T-helper 2 cell (primary cell): ENCODE results near the gene DRAP1.
"Not testable (repeated sequence)": the region's sequence is repeated elsewhere in the genome, so short reads cannot be mapped to it uniquely, and the experiment has no call there.

Source experiments
- DNase-seq, 5 experiments: peaks; one replicate each; pipeline versions ENCODE4 v3.0.0 to v3.0.0-alpha.2; 2012 to 2022

DRAP1 gene

DNA sequence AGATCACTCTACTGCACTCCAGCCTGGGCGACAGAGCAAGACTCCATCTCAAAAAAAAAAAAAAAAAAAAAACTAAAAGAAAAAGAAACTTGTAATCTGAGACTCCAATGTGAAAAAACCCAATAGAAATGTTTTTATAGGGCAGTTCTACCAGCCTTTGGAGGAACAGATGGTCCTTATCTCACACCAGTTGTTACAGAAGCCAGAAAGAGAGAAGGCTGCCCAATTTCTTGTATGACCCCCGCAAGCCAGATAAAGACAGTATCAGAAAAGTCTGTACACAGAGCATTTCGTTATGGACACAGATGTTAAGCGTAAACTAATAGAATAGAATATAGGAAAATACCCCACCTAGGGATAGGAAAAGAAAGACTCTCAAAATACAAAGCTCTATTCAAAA, 14.8 kb downstream of the DRAP1 start:
- no peak for DNase-seq

DNA sequence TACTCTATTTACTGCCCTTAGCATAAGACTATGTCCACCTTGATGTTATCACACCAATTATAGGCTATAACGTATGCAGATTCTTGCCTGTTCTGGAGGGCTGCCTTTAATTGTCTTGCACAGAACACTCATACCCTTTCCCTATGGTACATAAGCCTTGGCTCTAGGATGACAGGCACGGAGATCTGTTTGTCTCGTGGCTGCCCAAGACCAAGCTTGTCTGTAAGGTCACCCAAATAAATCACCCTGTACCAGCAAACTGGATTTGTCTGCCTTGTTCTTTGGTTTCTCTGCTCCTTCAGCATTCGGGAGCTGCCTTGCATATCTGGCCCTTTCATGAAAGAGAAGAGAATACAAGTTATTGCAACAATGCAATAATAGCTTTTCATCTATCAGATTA, 18.5 kb downstream of the DRAP1 start:
- DNase-seq: no peak

DNA sequence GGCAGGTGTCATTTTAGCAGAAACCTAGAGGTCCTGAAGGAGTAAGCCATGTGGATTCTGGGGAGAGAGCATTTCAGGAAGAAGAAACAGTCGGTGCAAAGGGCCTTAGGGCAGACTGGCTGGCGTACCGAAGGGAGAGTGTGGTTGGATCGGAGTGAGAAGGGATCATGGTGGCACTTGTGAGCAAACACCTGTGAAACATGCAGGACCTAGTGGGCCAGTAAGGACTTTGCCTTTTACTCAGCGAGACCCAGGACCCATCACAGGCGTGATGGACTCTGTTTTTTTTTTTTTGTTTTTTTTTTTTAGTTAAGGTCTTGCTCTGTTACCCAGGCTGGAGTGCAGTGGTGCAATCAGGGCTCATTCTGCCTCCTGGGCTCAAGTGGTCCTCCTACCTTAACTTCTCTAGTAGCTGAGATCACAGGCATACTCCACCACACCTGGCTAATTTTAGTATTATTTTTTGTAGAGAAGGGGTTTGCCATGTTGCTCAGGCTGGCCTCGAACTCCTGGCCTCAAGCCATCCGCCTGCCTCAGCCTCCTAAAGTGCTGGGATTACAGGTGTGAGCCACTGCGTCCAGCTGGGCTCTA, 22.6 kb downstream of the DRAP1 start:
- no peak for DNase-seq

DNA sequence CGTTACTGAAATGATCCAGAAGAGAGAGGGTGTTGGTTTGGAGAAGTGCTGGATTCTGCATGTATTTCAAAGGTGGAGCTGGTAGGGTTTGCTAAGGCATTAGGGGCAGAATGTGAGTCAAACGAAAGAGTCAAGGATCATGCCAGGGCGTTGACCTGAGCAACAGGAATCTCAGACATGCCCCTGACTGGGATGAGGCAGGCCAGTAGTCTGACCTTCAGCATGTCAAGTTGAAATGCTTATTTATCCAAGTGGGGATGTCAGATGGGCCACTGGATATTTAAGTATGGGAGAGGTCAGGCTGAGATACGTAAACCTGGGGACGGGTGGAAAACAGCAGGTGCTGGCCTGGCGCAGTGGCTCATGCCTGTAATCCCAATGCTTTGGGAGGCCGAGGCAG, 23.3 kb downstream of the DRAP1 start:
- no peak for DNase-seq

DNA sequence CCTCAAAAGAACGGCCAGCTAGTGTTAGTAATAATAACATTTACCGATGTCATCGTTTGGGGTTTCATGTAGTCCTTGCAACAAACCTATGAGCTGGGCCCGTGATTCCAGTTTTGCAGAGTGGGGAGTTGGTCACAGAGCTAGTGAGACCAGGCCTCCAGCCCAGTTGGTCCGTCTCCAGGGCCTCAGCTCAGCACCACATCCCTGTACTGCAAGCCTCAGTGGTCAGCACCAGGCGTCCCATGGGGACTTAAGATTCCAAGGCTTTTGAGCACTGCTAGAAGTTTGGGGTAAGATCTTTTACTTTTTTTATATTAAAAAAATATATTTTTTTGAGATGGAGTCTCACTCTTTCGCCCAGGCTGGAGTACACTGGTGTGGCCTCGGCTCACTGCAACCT, 25.0 kb downstream of the DRAP1 start:
- DNase-seq: no peak

DNA sequence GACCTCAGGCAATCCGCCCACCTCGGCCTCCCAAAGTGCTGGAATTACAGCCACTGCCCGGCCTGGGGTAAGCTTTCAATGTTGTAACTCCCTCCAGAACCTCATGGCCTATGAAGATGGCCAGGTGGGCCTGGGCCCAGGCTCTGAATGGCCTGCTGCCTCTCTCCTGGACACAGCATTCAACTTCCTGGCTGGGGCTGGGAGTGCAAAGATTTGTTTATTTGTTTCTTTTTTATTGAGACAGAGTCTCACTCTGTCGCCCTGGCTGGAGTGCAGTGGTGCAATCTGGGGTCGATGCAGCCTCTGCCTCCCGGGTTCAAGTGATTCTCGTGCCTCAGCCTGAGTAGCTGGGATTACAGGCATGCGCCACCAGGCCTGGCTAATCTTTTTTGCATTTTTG, 25.5 kb downstream of the DRAP1 start:
- no peak for DNase-seq

DNA sequence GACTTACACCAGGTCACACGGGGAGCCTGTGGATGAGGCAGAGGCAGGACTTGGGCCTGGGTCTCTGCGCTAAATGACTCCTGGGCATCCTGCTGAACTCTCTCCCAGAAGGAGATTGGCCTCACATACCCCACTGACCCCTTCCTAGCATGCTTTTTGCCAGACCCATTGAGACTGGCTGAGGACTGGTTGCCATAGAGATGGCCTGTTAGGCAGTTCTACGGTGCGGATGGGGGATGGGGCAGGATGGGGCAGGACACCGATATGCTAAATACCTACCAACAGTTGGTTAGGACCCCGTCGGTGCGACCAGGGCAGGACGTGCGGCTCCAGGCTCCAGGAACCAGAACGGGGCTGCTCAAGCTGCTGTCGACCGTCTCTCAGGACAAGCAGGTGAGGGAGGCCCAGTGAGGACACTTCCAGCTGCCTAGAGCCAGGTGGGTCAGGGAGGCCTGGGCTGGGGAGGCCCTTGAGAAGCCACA, 26.2 kb downstream of the DRAP1 start, which contains the start of gene TSGA10IP:
Gene TSGA10IP (plus strand): TSS at position 51 of the 482 bp plus-strand sequence. CDS start 196 bp downstream, at position 247.
- no peak for DNase-seq

DNA sequence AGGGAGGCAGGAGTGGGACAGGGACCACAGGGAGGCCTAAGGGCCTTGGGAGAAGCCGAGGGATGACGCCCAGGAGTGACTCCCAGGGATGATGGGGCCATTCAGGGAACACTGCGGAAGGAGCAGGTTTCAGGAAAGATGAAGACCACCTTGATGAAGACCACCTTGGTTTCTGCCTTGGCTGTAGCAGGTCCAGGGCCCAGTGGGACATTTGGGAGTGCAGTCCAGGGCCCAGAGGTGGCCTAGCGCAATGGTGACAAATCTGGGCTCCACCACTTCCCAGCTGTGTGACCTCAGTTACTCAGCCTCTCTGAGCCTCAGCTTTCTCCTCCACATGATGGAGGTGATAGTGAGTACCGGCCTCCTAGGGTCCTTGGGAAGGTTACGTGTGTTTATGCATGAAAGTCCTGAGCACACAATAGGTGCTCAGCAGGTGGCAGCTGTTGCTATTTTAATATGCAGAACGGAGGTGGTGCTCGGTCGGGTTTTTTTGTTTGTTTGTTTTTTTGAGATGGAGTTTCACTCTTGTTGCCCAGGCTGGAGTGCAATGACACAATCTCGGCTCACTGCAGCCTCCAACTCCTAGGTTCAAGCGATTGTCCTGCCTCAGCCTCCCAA, 26.8 kb downstream of the DRAP1 start:
- no peak for DNase-seq

DNA sequence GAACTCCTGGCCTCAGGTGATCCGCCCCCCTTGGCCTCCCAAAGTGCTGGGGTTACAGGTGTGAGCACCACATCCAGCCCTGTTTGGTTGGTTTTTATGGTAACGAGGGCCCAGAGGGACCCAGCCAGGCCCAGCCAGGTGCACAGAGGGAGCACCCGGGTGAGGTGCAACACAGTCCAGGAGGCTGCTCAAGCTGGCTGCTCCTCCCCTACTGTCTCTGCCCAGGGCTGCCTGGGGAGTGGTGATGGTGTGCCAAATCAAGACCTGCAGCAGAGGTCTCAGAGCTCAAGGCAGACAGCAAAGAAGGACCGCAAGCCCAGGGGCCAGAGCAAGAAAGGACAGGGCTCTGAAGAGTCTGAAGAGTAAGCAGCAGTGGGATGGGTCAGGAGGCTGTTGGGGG, 27.4 kb downstream of the DRAP1 start:
- DNase-seq: no peak

DNA sequence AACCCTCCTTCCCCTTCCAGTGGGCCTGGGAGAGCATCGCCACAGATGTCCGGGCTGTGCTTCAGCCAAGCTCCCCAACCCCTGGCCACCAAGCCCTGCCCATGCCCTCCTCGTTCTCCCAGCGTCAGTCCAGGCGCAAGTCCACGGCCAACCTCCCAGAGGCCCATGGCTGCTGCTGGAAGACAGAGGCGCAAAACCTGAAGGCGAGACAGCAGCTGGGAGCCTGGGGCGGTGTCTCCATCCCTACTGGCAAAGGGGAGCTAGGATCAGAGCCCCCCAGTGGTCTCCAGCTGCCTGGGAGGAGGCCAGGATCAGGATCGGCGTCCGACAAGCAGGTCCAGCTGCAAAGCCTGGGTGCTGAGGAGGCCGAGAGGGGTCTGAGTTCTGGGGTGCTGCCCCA, 27.9 kb downstream of the DRAP1 start:
- no peak for DNase-seq

DNA sequence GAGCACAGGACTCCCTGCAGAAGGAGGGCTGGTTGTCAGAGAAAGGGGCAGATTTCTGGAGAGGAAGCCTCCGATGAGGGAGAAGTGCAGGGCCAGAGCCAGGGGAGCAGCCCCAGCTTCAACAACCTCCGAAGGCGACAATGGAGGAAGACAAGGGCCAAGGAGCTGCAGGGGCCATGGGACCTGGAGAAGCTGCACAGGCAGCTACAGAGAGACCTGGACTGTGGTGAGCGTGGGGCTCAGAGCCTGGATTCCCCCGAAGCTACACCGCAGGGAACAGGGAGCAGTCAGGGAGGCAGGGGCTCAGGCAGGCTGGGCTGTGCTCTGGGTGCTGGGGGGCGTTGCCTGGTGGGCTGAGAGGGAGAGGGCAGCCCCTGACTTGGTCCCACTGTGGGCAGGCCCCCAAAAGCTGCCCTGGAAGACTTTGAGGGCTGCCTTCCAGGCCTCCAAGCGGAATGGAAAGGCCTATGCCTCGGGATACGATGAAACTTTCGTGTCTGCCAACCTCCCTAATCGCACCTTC, 28.4 kb downstream of the DRAP1 start:
- no peak for DNase-seq

DNA sequence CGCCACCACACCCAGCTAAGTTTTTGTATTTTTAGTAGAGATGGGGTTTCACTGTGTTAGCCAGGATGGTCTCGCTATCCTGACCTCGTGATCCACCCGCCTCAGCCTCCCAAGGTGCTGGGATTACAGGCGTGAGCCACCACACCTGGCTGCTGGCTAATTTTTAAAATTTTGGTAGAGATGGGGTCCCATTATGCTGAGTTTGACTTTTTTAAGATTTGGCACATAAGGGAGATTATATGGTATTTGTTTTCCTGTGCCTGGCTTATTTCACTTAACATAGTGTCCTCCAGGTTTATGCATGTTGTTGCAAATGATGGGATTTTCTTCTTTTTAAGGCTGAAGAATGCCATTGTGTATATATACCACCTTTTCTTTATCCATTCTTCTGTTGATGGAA, 31.5 kb downstream of the DRAP1 start:
- DNase-seq: not testable (repeated sequence)

DNA sequence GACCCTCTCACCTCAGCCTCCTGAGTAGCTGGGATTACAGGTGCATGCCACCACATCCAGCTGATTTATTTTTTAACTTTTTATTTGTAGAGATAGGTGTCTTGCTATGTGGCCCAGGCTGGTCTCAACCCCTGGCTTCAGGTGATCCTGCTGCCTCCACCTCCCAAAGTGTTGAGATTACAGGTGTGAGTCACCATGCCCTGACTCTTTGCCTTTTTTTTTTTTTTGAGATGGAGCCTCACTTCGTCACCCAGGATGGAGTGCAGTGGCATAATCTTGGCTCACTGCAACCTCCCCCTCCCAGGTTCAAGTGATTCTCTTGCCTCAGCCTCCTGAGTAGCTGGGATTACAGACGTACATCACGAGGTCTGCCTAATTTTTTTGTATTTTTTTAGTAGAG, 32.4 kb downstream of the DRAP1 start:
- DNase-seq: not testable (repeated sequence)

DNA sequence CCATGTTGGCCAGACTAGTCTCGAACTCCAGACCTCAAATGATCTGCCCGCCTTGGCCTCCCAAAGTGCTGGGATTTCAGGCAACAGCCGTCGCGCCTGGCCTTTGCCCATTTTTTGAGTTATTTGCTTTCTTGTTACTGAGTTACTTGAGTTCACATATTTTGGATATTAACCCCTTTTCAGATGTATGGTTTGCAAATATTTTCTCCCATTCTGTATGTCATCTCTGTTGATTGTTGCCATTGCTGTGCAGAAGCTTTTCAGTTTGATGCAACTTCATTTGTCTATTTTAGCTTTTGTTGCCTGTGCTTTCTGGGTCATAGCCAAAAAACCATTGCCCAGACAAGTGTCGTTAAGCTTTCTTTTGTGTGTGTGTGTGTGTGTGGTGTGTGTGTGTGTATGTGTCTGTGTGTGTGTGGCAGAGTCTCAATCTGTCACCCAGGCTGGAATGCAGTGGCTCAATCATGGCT, 32.9 kb downstream of the DRAP1 start:
- DNase-seq: no peak

DNA sequence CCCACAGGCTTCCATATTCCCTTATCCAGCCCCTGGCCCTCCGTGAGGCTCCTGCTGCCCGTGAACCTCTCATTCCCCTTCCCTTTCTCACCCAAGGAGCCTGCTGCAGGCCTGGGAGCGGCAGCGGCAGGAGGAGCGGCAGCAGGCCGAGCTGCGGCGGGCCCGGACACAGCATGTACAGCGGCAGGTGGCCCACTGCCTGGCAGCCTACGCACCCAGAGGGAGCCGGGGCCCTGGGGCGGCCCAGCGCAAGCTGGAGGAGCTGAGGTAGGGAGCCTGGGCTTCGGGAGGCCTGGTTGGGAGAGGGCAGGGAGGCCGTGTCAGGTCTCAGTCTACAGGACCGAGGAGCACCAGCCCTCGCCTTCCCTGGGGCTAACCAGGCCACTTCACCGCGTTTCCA, 34.2 kb downstream of the DRAP1 start:
- no peak for DNase-seq

DNA sequence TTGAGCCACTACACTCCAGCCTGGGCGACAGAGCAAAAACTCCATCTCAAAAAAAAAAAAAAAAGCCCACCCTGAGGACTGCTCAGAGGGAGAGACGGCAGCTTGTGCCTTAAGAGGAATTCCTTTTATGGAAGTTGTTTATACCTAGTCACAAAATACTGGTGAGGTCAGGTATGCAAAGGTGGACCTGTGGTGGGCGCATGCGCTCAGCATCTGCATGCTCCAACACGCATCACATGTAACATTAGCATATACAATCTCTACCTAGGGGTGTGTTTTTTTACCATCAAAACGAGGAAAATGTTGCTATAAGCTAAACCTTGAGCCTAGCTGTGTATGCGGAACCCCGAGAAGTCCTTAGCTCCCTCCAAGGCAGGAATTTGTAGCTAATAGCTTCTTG, 35.5 kb downstream of the DRAP1 start:
- DNase-seq: no peak

DNA sequence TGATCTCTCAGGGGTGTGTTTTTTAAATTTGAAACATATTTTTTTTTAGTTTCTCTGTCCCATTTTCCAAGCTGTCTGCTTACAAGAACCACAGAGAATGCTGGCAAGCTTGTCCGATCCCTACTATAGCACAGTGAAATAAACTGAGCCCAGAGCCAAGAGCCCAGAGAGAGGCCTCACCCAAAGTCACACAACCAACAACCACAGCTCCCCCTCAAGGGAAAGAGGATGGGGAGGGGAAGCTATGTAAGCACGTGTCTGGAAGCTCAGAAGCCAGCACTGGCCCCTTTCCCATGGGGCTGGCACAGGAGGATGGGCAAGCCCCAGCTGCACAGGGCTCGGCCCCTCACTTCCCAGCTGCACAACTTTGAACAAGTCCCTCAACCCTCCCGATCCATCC, 39.1 kb downstream of the DRAP1 start:
- no peak for DNase-seq

DNA sequence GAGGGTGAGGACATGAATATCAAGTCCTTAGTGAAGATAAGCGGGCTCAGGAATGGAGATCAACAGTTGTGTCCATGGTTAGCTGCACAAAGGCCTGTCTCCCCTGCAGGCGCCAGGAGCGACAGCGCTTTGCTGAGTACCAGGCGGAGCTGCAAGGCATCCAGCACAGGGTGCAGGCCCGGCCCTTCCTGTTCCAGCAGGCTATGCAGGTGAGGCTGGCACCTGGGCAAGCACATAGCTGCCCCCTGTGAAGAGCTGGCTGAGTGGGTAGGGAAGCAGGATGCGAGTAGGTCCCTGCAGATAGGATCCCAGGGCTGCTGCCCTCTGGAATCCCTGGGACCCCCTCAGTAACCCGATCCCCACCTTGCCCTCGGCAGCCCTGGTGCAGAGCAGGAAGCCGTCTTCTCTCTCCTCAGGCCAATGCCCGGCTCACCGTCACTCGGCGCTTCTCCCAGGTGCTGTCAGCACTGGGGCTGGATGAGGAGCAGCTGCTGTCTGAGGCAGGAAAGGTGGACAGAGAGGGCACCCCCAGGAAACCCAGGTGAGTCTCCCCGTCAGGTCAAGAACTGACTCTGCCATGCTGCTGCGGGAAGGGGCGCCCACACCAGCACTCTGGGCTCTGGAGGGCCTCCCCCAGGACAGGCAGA, 39.7 kb downstream of the DRAP1 start:
- no peak for DNase-seq

DNA sequence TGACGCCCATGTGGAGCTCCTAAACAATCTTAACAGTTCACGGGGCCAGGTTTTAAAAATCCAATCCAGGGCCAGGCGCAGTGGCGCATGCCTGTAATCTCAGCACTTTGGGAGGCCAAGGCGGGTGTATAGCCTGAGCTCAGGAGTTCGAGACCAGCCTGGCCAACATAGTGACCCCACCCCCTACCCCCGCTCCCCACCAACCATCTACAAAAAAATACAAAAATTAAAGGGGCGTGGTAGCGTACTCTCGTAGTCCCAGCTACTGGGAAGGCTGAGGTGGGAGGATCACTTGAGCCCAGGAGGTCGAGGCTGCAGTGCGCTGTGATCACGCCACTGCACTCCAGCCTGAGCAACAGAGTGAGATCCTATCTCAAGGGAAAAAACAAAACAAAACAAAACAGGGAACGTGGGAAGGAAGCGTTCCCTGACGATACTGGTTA, 41.6 kb downstream of the DRAP1 start:
- peak in 1 of 5 experiments; percentile 7 for DNase-seq

DNA sequence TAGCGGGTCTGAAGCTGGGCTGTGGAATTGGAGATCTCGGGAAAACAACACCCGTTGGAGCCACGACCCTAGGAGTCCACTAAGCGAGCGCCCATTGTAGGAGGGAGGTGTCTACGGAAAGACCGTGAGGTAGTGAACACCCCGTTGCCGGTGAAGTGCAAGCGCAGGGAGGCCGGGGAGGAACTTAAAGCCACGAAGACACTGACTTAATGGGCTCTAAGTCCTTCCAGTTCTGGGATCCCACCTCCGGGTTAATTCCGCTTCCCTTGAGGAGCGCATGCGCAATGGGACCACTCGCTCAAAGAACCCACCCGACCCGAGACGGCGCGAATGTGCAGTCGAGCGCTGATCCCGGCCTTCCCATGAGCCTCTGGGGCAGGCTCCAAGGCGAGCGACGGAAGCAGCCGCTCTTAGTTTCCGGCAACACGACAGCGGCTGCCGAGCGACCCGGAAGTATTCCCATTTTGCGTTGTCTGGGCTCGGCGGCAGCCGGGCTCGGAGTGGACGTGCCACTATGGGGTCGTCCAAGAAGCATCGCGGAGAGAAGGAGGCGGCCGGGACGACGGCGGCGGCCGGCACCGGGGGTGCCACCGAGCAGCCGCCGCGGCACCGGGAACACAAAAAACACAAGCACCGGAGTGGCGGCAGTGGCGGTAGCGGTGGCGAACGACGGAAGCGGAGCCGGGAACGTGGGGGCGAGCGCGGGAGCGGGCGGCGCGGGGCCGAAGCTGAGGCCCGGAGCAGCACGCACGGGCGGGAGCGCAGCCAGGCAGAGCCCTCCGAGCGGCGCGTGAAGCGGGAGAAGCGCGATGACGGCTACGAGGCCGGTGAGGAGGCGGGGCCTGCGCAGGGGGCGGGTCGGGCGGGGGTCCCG, 42.3 kb downstream of the DRAP1 start, which contains the start of gene SART1:
Gene SART1 (plus strand): TSS at position 468 of the 874 bp plus-strand sequence. CDS start 47 bp downstream, at position 515.
- DNase-seq: peak; percentile 90 to 98 (median 95)

DNA sequence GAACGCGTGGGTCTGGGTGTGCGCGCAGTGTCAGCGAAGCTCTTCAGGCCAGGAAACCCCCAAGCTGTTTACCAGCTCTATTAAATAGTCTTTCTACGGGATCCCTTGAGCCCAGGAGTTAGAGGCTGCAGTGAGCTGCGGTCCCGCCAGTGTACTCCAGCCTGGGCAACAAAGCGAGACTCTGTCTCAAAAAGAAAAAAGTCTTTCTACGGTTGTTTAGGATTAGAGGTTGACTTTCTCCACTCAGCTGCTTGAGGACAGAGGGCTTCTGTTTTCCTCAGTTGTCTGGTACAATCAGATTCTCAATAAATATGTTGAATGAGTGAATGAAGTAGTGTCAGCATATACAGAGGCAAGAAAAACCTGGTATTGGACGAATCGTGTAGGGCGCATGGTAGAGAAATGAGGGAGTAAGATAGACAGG, 42.9 kb downstream of the DRAP1 start:
- DNase-seq: no peak

DNA sequence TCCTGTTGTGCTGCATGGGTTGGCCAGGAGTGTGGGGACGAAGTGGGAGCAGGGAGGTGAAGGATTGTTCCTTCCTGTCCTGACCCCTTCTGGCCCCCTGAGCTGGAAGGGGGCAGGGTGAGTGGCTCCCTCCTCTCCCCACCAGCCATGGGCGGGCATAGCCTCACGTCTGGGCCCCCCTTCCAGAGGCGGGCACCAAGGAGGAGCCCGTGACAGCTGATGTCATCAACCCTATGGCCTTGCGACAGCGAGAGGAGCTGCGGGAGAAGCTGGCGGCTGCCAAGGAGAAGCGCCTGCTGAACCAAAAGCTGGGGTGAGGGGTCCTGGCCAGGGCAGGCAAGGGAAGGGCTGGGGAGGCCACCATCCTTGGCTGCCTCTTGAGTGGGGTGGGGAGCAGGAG, 45.7 kb downstream of the DRAP1 start:
- DNase-seq: no peak
